Endodermal cell (in vitro differentiated cells): ENCODE results near the gene ENTPD1. TPM values are rescaled to one million over a fixed set of nuclear protein-coding genes. Genes with fewer than 3 reads are reported as not detected.

Experiments
- DNase-seq: peaks from one replicate; pipeline ENCODE4 v3.0.0-alpha.2; 2017
- H3K27ac ChIP-seq: 2 replicates; pipeline ENCODE4 v1.5.1; 2013; ENCODE audit warnings: mild to moderate bottlenecking, low read depth, low read length, moderate library complexity
- H3K27me3 ChIP-seq: 2 replicates; pipeline ENCODE4 v1.6.1; 2013; ENCODE audit warnings: mild to moderate bottlenecking, low read length, moderate library complexity; ENCODE audit not compliant: insufficient read depth, control insufficient read depth, poor library complexity, severe bottlenecking
- H3K36me3 ChIP-seq: 2 replicates; pipeline ENCODE4 v1.7.0; 2013; ENCODE audit warnings: mild to moderate bottlenecking, low read length, moderate library complexity; ENCODE audit not compliant: control insufficient read depth, insufficient read depth
- H3K4me1 ChIP-seq: one replicate; pipeline ENCODE4 v1.7.0; 2013; ENCODE audit warnings: low read length; ENCODE audit not compliant: control insufficient read depth, insufficient read depth
- H3K4me3 ChIP-seq: 2 replicates; pipeline ENCODE4 v1.5.1; 2013; ENCODE audit warnings: mild to moderate bottlenecking, low read length, moderate library complexity
- H3K9ac ChIP-seq: 2 replicates; pipeline ENCODE4 v1.6.1; 2013; ENCODE audit warnings: mild to moderate bottlenecking, low read length, moderate library complexity; ENCODE audit not compliant: poor library complexity, severe bottlenecking; ENCODE audit errors: extremely low read depth
- H3K9me3 ChIP-seq: 2 replicates; pipeline ENCODE4 v1.6.1; 2013; ENCODE audit warnings: mild to moderate bottlenecking, low read length, moderate library complexity; ENCODE audit not compliant: control insufficient read depth
- H3K27ac Mint-ChIP-seq: 2 replicates; pipeline ENCODE4 v1.8.0; 2020; ENCODE audit warnings: mixed read lengths
- H3K27me3 Mint-ChIP-seq: 2 replicates; pipeline ENCODE4 v1.8.0; 2021; ENCODE audit warnings: mild to moderate bottlenecking, mixed read lengths; ENCODE audit not compliant: insufficient read depth
- H3K36me3 Mint-ChIP-seq: 2 replicates; pipeline ENCODE4 v1.8.0; 2020; ENCODE audit warnings: low read depth, mixed read lengths
- H3K4me1 Mint-ChIP-seq: 2 replicates; pipeline ENCODE4 v1.8.0; 2020; ENCODE audit warnings: mixed read lengths
- H3K4me3 Mint-ChIP-seq: 2 replicates; pipeline ENCODE4 v1.8.0; 2020; ENCODE audit warnings: mild to moderate bottlenecking, moderate library complexity, mixed read lengths
- H3K9me3 Mint-ChIP-seq: 2 replicates; pipeline ENCODE4 v1.8.0; 2020; ENCODE audit warnings: mild to moderate bottlenecking, mixed read lengths
- CTCF ChIP-seq: fragments of 200-600 bp; sonication (generic); conservative IDR thresholded peaks from 2 replicates; pipeline ENCODE4 v1.5.0; 2021; ENCODE audit warnings: antibody characterized with exemption, mild to moderate bottlenecking
- WGBS, 2 experiments: methylation state at CpG; one replicate each; pipeline versions ENCODE4 v1.1.5 to v1.1.7; 2013; ENCODE audit warnings: missing lambda C conversion rate in 2 of 2, mixed read lengths in 1 of 2; ENCODE audit not compliant: insufficient coverage in 1 of 2, insufficient read length in 1 of 2; 5-methylcytosine and 5-hydroxymethylcytosine counted together
- total RNA-seq, 2 donors: library from RNA; stranded (reverse); fragmentation: NEBNext Ultra II Directional in 1 of 2; extraction: Animal tissue kit (Norgen Biotek cat#: 25700) in 1 of 2; gene quantifications; 2 replicates in 1 of 2; 3 replicates in 1 of 2; pipeline ENCODE4 v1.2.1, GENCODE V29; 2021

The ENTPD1 gene
- total RNA-seq, 2 donors from 2014 or later, result 3.9 TPM

DNA sequence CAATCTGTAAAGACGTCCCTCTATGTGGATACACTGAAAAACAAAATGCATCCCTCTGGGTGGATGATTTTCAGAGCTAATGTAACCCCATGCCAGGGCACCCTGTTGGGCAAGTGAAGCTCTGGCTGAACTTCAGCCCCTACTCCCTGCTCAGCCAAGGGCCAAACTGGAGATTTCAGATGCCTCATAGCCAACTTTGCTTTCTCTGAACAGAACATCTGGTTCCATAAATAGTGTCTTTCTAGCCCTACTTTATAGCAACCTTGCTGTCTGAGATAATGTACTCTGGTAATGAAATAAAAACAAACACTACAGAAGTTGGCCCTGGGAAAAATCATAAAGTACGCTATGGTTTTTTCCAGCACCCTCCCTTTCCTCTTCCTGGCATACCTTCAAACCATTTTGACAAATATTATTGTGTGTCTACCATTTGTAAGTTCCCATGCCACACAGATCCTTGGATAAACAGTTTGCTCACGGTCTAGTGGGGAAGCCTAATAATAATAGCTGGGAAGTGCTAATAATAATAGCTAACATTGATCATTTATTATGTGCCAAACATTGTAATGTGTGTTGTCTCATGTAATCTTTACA lies 3.4 kb downstream of the ENTPD1 start:
- no peak overlapping the region for H3K27ac Mint-ChIP-seq
- no peak for DNase-seq
- TF ChIP-seq CTCF, result no peak
- H3K4me3 ChIP-seq, result no peak overlapping the region
- H3K27me3 Mint-ChIP-seq, result peaks cover 19% of the 10 kb centered on the region
- H3K4me1 Mint-ChIP-seq, result peaks cover 12% of the 10 kb centered on the region
- peaks cover 2% of the 10 kb centered on the region for H3K4me1 ChIP-seq
- WGBS, 2 experiments, result 97 to 100% methylated on average over 1 to 2 of the region's 3 CpGs
- H3K36me3 Mint-ChIP-seq, result no peaks in the 10 kb centered on the region
- no peaks in the 10 kb centered on the region for H3K36me3 ChIP-seq
- H3K27me3 ChIP-seq, result peaks cover 17% of the 10 kb centered on the region
- no peak overlapping the region for H3K4me3 Mint-ChIP-seq
- peaks cover 5% of the 10 kb centered on the region for H3K9me3 Mint-ChIP-seq
- no peaks in the 10 kb centered on the region for H3K9me3 ChIP-seq
- no peak overlapping the region for H3K9ac ChIP-seq
- H3K27ac ChIP-seq, result no peak overlapping the region

DNA sequence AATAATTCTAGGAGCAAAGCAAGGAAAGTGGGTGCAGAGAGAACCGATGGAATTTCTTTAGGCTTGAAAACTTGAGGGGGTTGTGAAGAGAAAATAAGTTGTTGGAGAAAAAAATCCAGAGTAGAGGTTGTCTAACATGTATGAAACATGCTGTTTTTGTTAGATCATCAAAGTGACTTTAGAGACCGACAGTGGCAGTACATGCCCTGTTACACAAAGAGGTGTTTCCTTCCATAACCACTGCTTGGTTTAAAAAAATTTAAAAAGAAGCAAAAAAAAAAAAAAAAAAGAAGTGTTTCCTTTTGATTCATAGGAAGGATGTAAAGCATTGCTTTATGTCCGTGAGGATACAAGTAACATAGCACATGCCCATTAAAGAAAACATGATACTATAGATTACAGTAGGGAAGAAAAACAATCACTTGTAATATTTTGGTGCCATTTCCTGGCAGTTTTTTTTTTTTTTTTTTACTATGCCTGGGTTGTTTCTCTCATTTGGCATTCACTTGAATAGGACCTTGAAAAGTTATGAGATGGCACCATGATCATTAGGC lies 6.1 kb downstream of the ENTPD1 start:
- Mint-ChIP-seq H3K27me3 (peaks cover 6% of the 10 kb centered on the region), H3K27ac (no peak overlapping the region), H3K9me3 (peaks cover 9% of the 10 kb centered on the region), H3K4me1 (no peaks in the 10 kb centered on the region), H3K4me3 (no peak overlapping the region), H3K36me3 (no peaks in the 10 kb centered on the region)
- Histone ChIP-seq H3K9ac (no peak overlapping the region), H3K27ac (no peak overlapping the region), H3K27me3 (peaks cover 3% of the 10 kb centered on the region), H3K4me3 (no peak overlapping the region), H3K4me1 (no peaks in the 10 kb centered on the region), H3K9me3 (peaks cover 4% of the 10 kb centered on the region), H3K36me3 (no peaks in the 10 kb centered on the region)
- TF ChIP-seq CTCF, result no peak
- DNase-seq, result no peak
- WGBS, 2 experiments, result 96 to 100% methylated on average over 2 of the region's 3 CpGs

DNA sequence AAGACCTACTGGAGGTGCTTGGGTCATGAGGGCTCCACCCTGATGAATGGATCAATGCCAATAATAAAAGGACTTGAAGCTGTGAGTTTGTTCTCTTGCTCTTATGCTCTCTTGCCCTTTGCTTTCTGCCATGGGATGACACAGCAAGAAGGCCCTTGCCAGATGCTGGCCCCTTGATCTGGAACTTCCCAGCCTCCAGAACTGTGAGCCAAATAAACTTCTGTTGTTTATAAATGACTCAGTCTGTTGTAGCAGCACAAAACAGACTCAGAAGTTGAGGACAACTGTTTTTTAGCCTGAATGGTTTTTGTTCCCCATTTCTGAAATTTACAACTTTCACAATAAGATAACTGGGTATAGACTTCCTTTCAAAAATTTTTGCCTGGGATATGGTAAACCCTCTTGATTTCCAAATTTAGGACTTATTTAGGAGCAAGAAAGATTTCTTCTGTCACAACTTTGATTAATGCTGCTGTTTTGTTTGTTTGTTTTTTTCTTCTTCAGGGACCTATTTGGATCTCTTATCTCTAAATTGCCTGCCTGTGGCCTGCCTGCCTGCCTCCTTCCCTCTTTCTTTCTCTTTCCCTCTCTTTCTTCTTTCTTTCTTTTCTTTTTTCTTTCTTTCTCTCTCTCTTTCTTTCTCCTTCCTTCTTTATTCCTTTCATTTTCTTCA lies 12.1 kb downstream of the ENTPD1 start:
- no peak for DNase-seq
- peaks cover 16% of the 10 kb centered on the region for H3K9me3 ChIP-seq
- H3K9ac ChIP-seq, result no peak overlapping the region
- Mint-ChIP-seq H3K4me1 (peaks cover 7% of the 10 kb centered on the region), H3K36me3 (peaks cover 6% of the 10 kb centered on the region), H3K27ac (no peak overlapping the region), H3K4me3 (no peak overlapping the region), H3K9me3 (peaks cover 18% of the 10 kb centered on the region), H3K27me3 (peaks cover 1% of the 10 kb centered on the region)
- no peak overlapping the region for H3K27ac ChIP-seq
- H3K4me3 ChIP-seq, result no peak overlapping the region
- no peak for TF ChIP-seq CTCF
- no peaks in the 10 kb centered on the region for H3K36me3 ChIP-seq
- H3K27me3 ChIP-seq, result no peaks in the 10 kb centered on the region
- no peaks in the 10 kb centered on the region for H3K4me1 ChIP-seq
